Hepatocyte (in vitro differentiated cells): ENCODE measurements around the gene FAM20B. TPM values are rescaled to one million over a fixed set of nuclear protein-coding genes. Genes with fewer than 3 reads are reported as not detected.

Experiments
- DNase-seq: peaks from one replicate; pipeline ENCODE4 v3.0.0-alpha.2; 2016; ENCODE audit warnings: low spot score
- H2AFZ ChIP-seq: fragments of 200-600 bp; sonication (generic); 2 replicates; pipeline ENCODE4 v1.6.0; 2016; ENCODE audit warnings: antibody characterized with exemption, mild to moderate bottlenecking
- H3K27ac ChIP-seq: fragments of 200-600 bp; sonication (generic); 2 replicates; pipeline ENCODE4 v1.5.1; 2016; ENCODE audit warnings: mild to moderate bottlenecking
- H3K27me3 ChIP-seq: fragments of 200-600 bp; sonication (generic); 2 replicates; pipeline ENCODE4 v1.6.1; 2016
- H3K36me3 ChIP-seq: fragments of 200-600 bp; sonication (generic); replicated peaks from 2 replicates; pipeline ENCODE4 v1.5.1; 2016; ENCODE audit warnings: low read depth; ENCODE audit not compliant: insufficient read depth
- H3K4me1 ChIP-seq: fragments of 200-600 bp; sonication (generic); 2 replicates; pipeline ENCODE4 v1.5.1; 2016; ENCODE audit warnings: mild to moderate bottlenecking, moderate library complexity; ENCODE audit not compliant: insufficient read depth
- H3K4me2 ChIP-seq: fragments of 200-600 bp; sonication (generic); 2 replicates; pipeline ENCODE4 v1.6.0; 2016
- H3K4me3 ChIP-seq: fragments of 200-600 bp; sonication (generic); 2 replicates; pipeline ENCODE4 v1.5.1; 2016; ENCODE audit warnings: mild to moderate bottlenecking
- H3K79me2 ChIP-seq: fragments of 200-600 bp; sonication (generic); 2 replicates; pipeline ENCODE4 v1.6.0; 2017; ENCODE audit warnings: mild to moderate bottlenecking
- H3K9me2 ChIP-seq: fragments of 200-600 bp; sonication (generic); replicated peaks from 2 replicates; pipeline ENCODE4 v1.6.0; 2017; ENCODE audit warnings: mild to moderate bottlenecking; ENCODE audit not compliant: insufficient read depth
- H3K9me3 ChIP-seq: fragments of 200-600 bp; sonication (generic); 2 replicates; pipeline ENCODE4 v1.5.1; 2016; ENCODE audit warnings: low read depth, mild to moderate bottlenecking
- H4K20me1 ChIP-seq: fragments of 200-600 bp; sonication (generic); 2 replicates; pipeline ENCODE4 v1.6.0; 2016; ENCODE audit warnings: mild to moderate bottlenecking; ENCODE audit not compliant: insufficient read depth, poor library complexity, severe bottlenecking
- EZH2 ChIP-seq: fragments of 200-600 bp; sonication (generic); IDR thresholded peaks from 2 replicates; pipeline ENCODE4 v1.6.1; 2016; ENCODE audit warnings: antibody characterized with exemption, mild to moderate bottlenecking, borderline replicate concordance
- EZH2phosphoT487 ChIP-seq: fragments of 200-600 bp; sonication (generic); IDR thresholded peaks from one replicate; pipeline ENCODE4 v1.6.1; 2018; ENCODE audit warnings: antibody characterized with exemption, mild to moderate bottlenecking, low read depth, moderate library complexity; ENCODE audit not compliant: unreplicated experiment, severe bottlenecking
- WGBS: methylation state at CpG from one replicate; pipeline ENCODE4 v1.1.6; 2016; ENCODE audit warnings: low lambda C conversion rate; ENCODE audit errors: missing lambda C conversion rate; 5-methylcytosine and 5-hydroxymethylcytosine counted together
- polyA plus RNA-seq: library from polyadenylated mRNA; unstranded; fragments of >200 nt; fragmentation: Nextera tagmentation; extraction: Ambion mirVana; gene quantifications from 2 replicates; pipeline ENCODE4 v1.2.1, GENCODE V29; 2016
- total RNA-seq: library from RNA; depleted of rRNA; stranded (reverse); fragments of >200 nt; gene quantifications from 2 replicates; pipeline ENCODE4 v1.2.3, GENCODE V29; 2014
- TF ChIP-seq, protein P1 (sequence below): fragments of 200-600 bp; sonication (generic); IDR thresholded peaks from 2 replicates; pipeline ENCODE4 v1.5.1; 2016; ENCODE audit warnings: antibody characterized with exemption, mild to moderate bottlenecking; ENCODE audit not compliant: poor library complexity

Gene FAM20B
- total and polyA plus RNA-seq, 2 experiments from 2014 or later: 9.2 to 37.6 TPM

DNA sequence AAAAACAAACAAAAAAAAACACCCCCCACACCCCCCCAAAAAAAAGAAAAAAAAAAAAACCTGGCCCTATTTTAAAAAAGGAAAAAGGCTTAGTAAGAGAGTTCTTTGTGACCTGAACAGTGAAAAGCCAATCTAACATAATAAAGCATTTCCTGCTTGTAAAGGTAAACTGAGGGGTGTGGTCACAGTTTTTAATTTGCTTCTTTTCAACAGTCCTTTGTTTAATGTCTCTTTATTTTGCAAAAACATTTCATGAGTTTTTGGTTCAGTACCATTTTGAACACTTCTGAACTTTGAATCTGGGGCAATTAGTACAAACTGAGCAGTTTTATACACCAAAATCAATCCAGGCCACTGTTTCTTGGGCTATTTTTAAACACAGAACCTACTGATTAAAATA, 93.8 kb downstream of the FAM20B start:
- Histone ChIP-seq H3K27ac (no peak overlapping the region), H3K4me1 (no peaks in the 10 kb centered on the region), H4K20me1 (no peaks in the 10 kb centered on the region), H3K27me3 (no peaks in the 10 kb centered on the region), H3K4me2 (no peak overlapping the region), H3K79me2 (no peaks in the 10 kb centered on the region), H3K36me3 (no peaks in the 10 kb centered on the region), H3K4me3 (no peak overlapping the region), H3K9me3 (no peaks in the 10 kb centered on the region), H3K9me2 (no peaks in the 10 kb centered on the region), H2AFZ (no peak overlapping the region)
- TF ChIP-seq, protein P1, sequence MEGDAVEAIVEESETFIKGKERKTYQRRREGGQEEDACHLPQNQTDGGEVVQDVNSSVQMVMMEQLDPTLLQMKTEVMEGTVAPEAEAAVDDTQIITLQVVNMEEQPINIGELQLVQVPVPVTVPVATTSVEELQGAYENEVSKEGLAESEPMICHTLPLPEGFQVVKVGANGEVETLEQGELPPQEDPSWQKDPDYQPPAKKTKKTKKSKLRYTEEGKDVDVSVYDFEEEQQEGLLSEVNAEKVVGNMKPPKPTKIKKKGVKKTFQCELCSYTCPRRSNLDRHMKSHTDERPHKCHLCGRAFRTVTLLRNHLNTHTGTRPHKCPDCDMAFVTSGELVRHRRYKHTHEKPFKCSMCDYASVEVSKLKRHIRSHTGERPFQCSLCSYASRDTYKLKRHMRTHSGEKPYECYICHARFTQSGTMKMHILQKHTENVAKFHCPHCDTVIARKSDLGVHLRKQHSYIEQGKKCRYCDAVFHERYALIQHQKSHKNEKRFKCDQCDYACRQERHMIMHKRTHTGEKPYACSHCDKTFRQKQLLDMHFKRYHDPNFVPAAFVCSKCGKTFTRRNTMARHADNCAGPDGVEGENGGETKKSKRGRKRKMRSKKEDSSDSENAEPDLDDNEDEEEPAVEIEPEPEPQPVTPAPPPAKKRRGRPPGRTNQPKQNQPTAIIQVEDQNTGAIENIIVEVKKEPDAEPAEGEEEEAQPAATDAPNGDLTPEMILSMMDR: no peak
- DNase-seq: no peak

DNA sequence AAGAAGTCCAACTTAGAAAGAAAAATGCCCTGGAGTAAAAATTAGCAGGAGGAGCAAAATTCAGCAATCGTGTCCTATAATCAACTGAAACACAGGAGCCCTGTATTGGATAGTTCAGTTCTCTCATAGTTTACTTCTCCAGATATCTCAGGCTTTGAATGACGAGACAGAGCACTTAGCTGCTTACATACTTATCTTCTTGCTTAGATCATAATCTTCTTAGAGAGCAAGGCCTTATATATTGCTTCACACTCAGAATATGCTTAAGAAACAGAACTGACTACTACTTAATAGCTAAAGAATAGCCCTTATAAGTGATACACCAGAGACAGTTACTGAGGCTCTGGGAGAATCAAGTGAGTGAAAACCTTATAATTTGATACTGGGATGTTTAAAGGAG, 95.0 kb downstream of the FAM20B start:
- Histone ChIP-seq H4K20me1 (no peaks in the 10 kb centered on the region), H3K4me1 (no peaks in the 10 kb centered on the region), H2AFZ (no peak overlapping the region), H3K36me3 (no peaks in the 10 kb centered on the region), H3K9me3 (no peaks in the 10 kb centered on the region), H3K4me2 (no peak overlapping the region), H3K4me3 (no peak overlapping the region), H3K27ac (no peak overlapping the region), H3K27me3 (no peaks in the 10 kb centered on the region), H3K79me2 (no peaks in the 10 kb centered on the region), H3K9me2 (no peaks in the 10 kb centered on the region)
- TF ChIP-seq EZH2: no peak
- TF ChIP-seq, protein P1: no peak
- TF ChIP-seq EZH2phosphoT487: no peak
- no peak for DNase-seq
- 75% methylated on average over 2 of the region's 2 CpGs for WGBS

DNA sequence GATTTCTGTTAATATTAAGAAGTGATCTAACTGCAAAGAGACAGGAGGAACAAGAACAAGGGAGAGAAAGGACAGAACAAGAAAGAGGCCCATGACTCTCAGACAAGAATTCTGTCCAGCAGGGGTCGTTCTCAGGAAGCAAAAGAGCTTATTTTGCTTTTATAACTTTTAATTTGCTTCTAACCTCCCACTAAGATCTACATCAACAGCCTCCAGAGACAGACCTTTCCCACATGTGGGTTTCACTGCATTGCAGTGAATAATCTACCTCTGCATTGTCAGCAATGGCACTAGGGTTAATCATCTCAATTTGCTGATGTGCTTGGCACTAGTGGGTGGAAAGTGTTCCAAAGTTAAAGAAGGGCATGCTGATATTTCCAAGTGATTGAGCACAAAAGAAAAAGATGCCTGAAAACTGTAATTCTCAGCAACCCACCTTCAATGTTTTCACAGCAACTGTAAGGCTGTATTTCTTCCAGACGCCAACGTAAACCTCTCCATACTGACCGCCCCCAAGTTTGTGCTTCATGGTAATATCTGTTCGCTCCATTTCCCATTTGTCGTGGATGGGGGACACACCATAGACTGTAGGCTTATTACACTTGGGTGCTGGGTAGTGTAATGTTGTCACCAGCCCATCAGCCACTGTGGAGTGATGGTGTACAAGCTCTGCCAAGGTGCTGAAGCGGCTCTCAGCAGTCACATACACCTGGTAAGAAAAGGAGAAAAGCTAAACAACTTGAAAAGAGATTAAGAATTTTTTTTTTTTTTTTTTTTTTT, 95.7 kb downstream of the FAM20B start:
- Histone ChIP-seq H3K79me2 (no peaks in the 10 kb centered on the region), H3K27ac (no peak overlapping the region), H3K9me2 (no peaks in the 10 kb centered on the region), H3K9me3 (no peaks in the 10 kb centered on the region), H3K27me3 (no peaks in the 10 kb centered on the region), H2AFZ (no peak overlapping the region), H3K36me3 (no peaks in the 10 kb centered on the region), H3K4me3 (no peak overlapping the region), H3K4me1 (no peaks in the 10 kb centered on the region), H4K20me1 (no peaks in the 10 kb centered on the region), H3K4me2 (no peak overlapping the region)
- TF ChIP-seq, protein P1: peak; percentile 67
- no peak for TF ChIP-seq EZH2phosphoT487
- 89% methylated on average over 7 of the region's 7 CpGs for WGBS
- peak; percentile 66 for DNase-seq

DNA sequence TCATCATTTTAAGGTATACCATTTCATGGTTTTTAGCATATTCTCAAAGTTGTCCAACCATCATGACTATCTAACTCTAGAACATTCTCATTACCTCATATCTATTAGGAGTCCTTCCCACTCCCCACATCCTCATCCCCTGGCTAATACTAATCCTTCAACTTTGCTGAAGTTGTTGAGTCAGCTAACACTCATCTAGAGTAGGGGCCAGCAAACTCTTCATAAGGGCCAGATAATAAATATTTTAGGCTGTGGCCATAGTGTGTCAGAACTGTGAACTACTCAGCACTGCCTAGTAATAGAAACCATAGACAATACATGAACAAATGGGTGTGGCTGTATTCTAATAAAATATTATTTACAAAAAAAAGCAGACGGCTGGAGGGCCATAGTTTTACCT, 99.2 kb downstream of the FAM20B start:
- H4K20me1 ChIP-seq: no peaks in the 10 kb centered on the region
- no peaks in the 10 kb centered on the region for H3K9me2 ChIP-seq
- H3K4me1 ChIP-seq: no peaks in the 10 kb centered on the region
- no peak overlapping the region for H2AFZ ChIP-seq
- H3K79me2 ChIP-seq: no peaks in the 10 kb centered on the region
- no peaks in the 10 kb centered on the region for H3K27me3 ChIP-seq
- H3K27ac ChIP-seq: no peak overlapping the region
- H3K4me2 ChIP-seq: no peak overlapping the region
- H3K36me3 ChIP-seq: no peaks in the 10 kb centered on the region
- 100% methylated on average over 1 of the region's 1 CpG for WGBS
- H3K4me3 ChIP-seq: no peak overlapping the region
- no peak for DNase-seq
- H3K9me3 ChIP-seq: no peaks in the 10 kb centered on the region
- TF ChIP-seq, protein P1: no peak
- TF ChIP-seq EZH2phosphoT487: no peak
- no peak for TF ChIP-seq EZH2
